Gastrocnemius medialis (tissue), 4 donors: Measurements from ENCODE around the gene PRDM15. TPM values are rescaled to one million over a fixed set of nuclear protein-coding genes. Genes with fewer than 3 reads are reported as not detected.

Experiments
- ATAC-seq, 2 donors: fragments of 150-250 bp; one replicate each; pipeline ENCODE4 v1.9.1; 2016
- DNase-seq, 2 donors: peaks; one replicate each; pipeline ENCODE4 v3.0.0-alpha.2; 2019
- H3K27ac ChIP-seq, 4 donors: fragments of 200-600 bp; sonication (generic); 1 replicate in 1 of 4; 2 replicates in 3 of 4; pipeline ENCODE4 v1.5.1; 2016 to 2018; ENCODE audit warnings: mild to moderate bottlenecking in 2 of 4, moderate library complexity in 1 of 4
- H3K27me3 ChIP-seq, 3 donors: fragments of 200-600 bp; sonication (generic) in 2 of 3; 1 replicate in 1 of 3; 2 replicates in 2 of 3; pipeline versions ENCODE4 v1.5.1 to v1.6.0; 2016 to 2019; ENCODE audit warnings: mild to moderate bottlenecking in 1 of 3, moderate library complexity in 1 of 3
- H3K36me3 ChIP-seq, 2 donors: fragments of 200-600 bp; sonication (generic) in 1 of 2; one replicate each; pipeline ENCODE4 v1.5.1; 2017 to 2018
- H3K4me1 ChIP-seq, 2 donors: fragments of 200-600 bp; sonication (generic) in 1 of 2; one replicate each; pipeline ENCODE4 v1.5.1; 2016 to 2017; ENCODE audit warnings: mild to moderate bottlenecking in 2 of 2
- H3K4me3 ChIP-seq, 4 donors: fragments of 200-600 bp; sonication (generic) in 3 of 4; 1 replicate in 1 of 4; 2 replicates in 3 of 4; pipeline ENCODE4 v1.5.1; 2016 to 2019; ENCODE audit warnings: mild to moderate bottlenecking in 2 of 4
- H3K9me3 ChIP-seq, 3 donors: fragments of 200-600 bp; sonication (generic) in 2 of 3; 1 replicate in 1 of 3; 2 replicates in 2 of 3; pipeline ENCODE4 v1.5.1; 2016 to 2019
- CTCF ChIP-seq, 5 experiments: fragments of 450-650 bp in 3 of 5; fragments of 200-600 bp in 2 of 5; sonication (generic) in 2 of 5; IDR thresholded peaks in 4 of 5; conservative IDR thresholded peaks in 1 of 5; 1 replicate in 4 of 5; 2 replicates in 1 of 5; pipeline ENCODE4 v1.5.1; 2016 to 2019; ENCODE audit warnings: antibody characterized with exemption in 5 of 5, mild to moderate bottlenecking in 3 of 5, moderate library complexity in 3 of 5
- POLR2A ChIP-seq, 2 donors: fragments of 450-650 bp; IDR thresholded peaks; one replicate each; pipeline ENCODE4 v1.6.1; 2017; ENCODE audit warnings: antibody characterized with exemption in 2 of 2, mild to moderate bottlenecking in 2 of 2, moderate library complexity in 2 of 2
- in situ Hi-C, 4 donors: fragments of 200-750 bp; cut with MboI; loops; one replicate each; pipeline versions ENCODE4 v1.15.0 to v1.8.0; 2017; ENCODE audit warnings: low sequenced_read_pairs in 4 of 4
- intact Hi-C: fragments of 100-400 bp; cut with DNase I; formaldehyde crosslinking; loops from one replicate; pipeline ENCODE4 v1.15.1; 2023; ENCODE audit warnings: low total_unique reads
- total RNA-seq, 4 donors: library from RNA; depleted of rRNA; stranded (reverse); fragments of >200 nt; gene quantifications; one replicate each; pipeline versions ENCODE4 v1.1.0 to v1.2.3, GENCODE V29; 2016

The PRDM15 gene
- total RNA-seq, 4 donors from 2014 or later, result 4.4 to 13.6 (median 5.4) TPM

- Histone ChIP-seq H3K27ac (no peak overlapping the region), H3K4me1 (peaks cover 0 to 6% of the 10 kb centered on the region in 2 donors), H3K27me3 (peaks cover 20 to 42% (median 26%) of the 10 kb centered on the region in 3 donors), H3K36me3 (no peaks in the 10 kb centered on the region), H3K4me3 (no peak overlapping the region), H3K9me3 (no peaks in the 10 kb centered on the region)
- DNase-seq, result no peak
- intact Hi-C loops (loop anchor here (5.0 kb wide), 1 partner anchor 494 kb away; no protein-coding TSS in a partner anchor), in situ Hi-C loops (loop anchor here (5.0 to 10.0 kb wide), 2 partner anchors 162 to 169 kb away; no protein-coding TSS in a partner anchor)
- TF ChIP-seq CTCF (IDR thresholded peaks at IDR 0.05 in 4 of 5, conservative IDR thresholded peaks at IDR 0.05 in 1 of 5) (no peak), POLR2A (IDR thresholded peaks at IDR 0.05) (no peak)
- no peak for ATAC-seq
Measured at GRCh38 chr21:41776778-41777177, 102.4 kb downstream of the PRDM15 start.

- no peak for DNase-seq
- ATAC-seq, result no peak
- Histone ChIP-seq H3K4me3 (no peak overlapping the region), H3K36me3 (no peaks in the 10 kb centered on the region), H3K9me3 (no peaks in the 10 kb centered on the region), H3K27me3 (peaks cover 20 to 38% (median 32%) of the 10 kb centered on the region in 3 donors), H3K27ac (no peak overlapping the region), H3K4me1 (peaks cover 0 to 6% of the 10 kb centered on the region in 2 donors)
- in situ Hi-C loops, result loop anchor here (5.0 to 10.0 kb wide), 2 partner anchors 160 to 168 kb away; no protein-coding TSS in a partner anchor
- intact Hi-C loops, result loop anchor here (5.0 kb wide), 1 partner anchor 493 kb away; no protein-coding TSS in a partner anchor
- TF ChIP-seq CTCF (IDR thresholded peaks at IDR 0.05 in 4 of 5, conservative IDR thresholded peaks at IDR 0.05 in 1 of 5) (no peak), POLR2A (IDR thresholded peaks at IDR 0.05) (no peak)
Measured at GRCh38 chr21:41775149-41775472, 104.0 kb downstream of the PRDM15 start.

- ATAC-seq (no peak), DNase-seq (no peak)
- Histone ChIP-seq H3K4me3 (no peak overlapping the region), H3K9me3 (no peaks in the 10 kb centered on the region), H3K36me3 (no peaks in the 10 kb centered on the region), H3K4me1 (peaks cover 0 to 6% of the 10 kb centered on the region in 2 donors), H3K27me3 (peaks cover 23 to 39% (median 32%) of the 10 kb centered on the region in 3 donors), H3K27ac (no peak overlapping the region)
- intact Hi-C loops, result loop anchor here (5.0 kb wide), 1 partner anchor 492 kb away; no protein-coding TSS in a partner anchor
- no peak for TF ChIP-seq POLR2A (IDR thresholded peaks at IDR 0.05)
- TF ChIP-seq CTCF (IDR thresholded peaks at IDR 0.05 in 4 of 5, conservative IDR thresholded peaks at IDR 0.05 in 1 of 5), result no peak
- in situ Hi-C loops, result loop anchor here (5.0 to 25.0 kb wide), 3 partner anchors 112 to 167 kb away; no protein-coding TSS in a partner anchor
Measured at GRCh38 chr21:41774467-41775148, 104.5 kb downstream of the PRDM15 start.

GRCh38 chr21:41772351-41773080, 106.6 kb downstream of the PRDM15 start:
- no peaks in the 10 kb centered on the region for H3K36me3 ChIP-seq
- in situ Hi-C loops (loop anchor here in 3 of 4 donors (10.0 to 25.0 kb wide), 2 partner anchors 110 to 158 kb away; no protein-coding TSS in a partner anchor), intact Hi-C loops (no loop called here)
- no peak overlapping the region for H3K27ac ChIP-seq
- TF ChIP-seq POLR2A (IDR thresholded peaks at IDR 0.05) (no peak), CTCF (IDR thresholded peaks at IDR 0.05 in 4 of 5, conservative IDR thresholded peaks at IDR 0.05 in 1 of 5) (no peak)
- ATAC-seq (no peak), DNase-seq (no peak)
- no peak overlapping the region for H3K4me3 ChIP-seq
- H3K27me3 ChIP-seq, result peaks cover 35 to 49% (median 43%) of the 10 kb centered on the region in 3 donors
- peaks cover 12% of the 10 kb centered on the region in 2 donors for H3K4me1 ChIP-seq
- no peaks in the 10 kb centered on the region for H3K9me3 ChIP-seq
